ENCODE data around the gene LMNTD1. TPM values are rescaled to one million over a fixed set of nuclear protein-coding genes. Genes with fewer than 3 reads are reported as not detected.
"Not testable (repeated sequence)": the region's sequence is repeated elsewhere in the genome, so short reads cannot be mapped to it uniquely, and the experiment has no call there.

Gene LMNTD1
- total RNA-seq, 1 donor, result not detected

GRCh38 chr12:25494926-25495325 is 58.2 kb downstream of the LMNTD1 start:
- no peak for DNase-seq (ENCODE audit: low read depth in 2 of 3, low spot score in 2 of 3)

- no peak for DNase-seq (ENCODE audit: low read depth in 2 of 3, low spot score in 2 of 3)
These were observed 59.4 kb downstream of the LMNTD1 start for GRCh38 chr12:25493682-25494081.

GRCh38 chr12:25491396-25492325 is 61.4 kb downstream of the LMNTD1 start:
- no peak for DNase-seq (ENCODE audit: low read depth in 2 of 3, low spot score in 2 of 3)

- DNase-seq (ENCODE audit: low read depth in 2 of 3, low spot score in 2 of 3), result not testable (repeated sequence)
These were observed 63.9 kb downstream of the LMNTD1 start for GRCh38 chr12:25488956-25489870.

GRCh38 chr12:25482625-25483024 is 70.5 kb downstream of the LMNTD1 start:
- peak in 1 of 3 donors; percentile 15 for DNase-seq (ENCODE audit: low read depth in 2 of 3, low spot score in 2 of 3)

GRCh38 chr12:25480145-25480544 is 72.9 kb downstream of the LMNTD1 start:
- DNase-seq (ENCODE audit: low read depth in 2 of 3, low spot score in 2 of 3), result no peak

GRCh38 chr12:25477217-25477616 is 75.9 kb downstream of the LMNTD1 start:
- no peak for DNase-seq (ENCODE audit: low read depth in 2 of 3, low spot score in 2 of 3)

GRCh38 chr12:25472453-25472852 is 80.6 kb downstream of the LMNTD1 start:
- DNase-seq (ENCODE audit: low read depth in 2 of 3, low spot score in 2 of 3), result no peak

GRCh38 chr12:25469861-25470260 is 83.2 kb downstream of the LMNTD1 start:
- no peak for DNase-seq (ENCODE audit: low read depth in 2 of 3, low spot score in 2 of 3)

GRCh38 chr12:25469368-25469767 is 83.7 kb downstream of the LMNTD1 start:
- no peak for DNase-seq (ENCODE audit: low read depth in 2 of 3, low spot score in 2 of 3)

GRCh38 chr12:25463521-25463920 is 89.6 kb downstream of the LMNTD1 start:
- DNase-seq (ENCODE audit: low read depth in 2 of 3, low spot score in 2 of 3), result no peak

GRCh38 chr12:25463005-25463404 is 90.1 kb downstream of the LMNTD1 start:
- DNase-seq (ENCODE audit: low read depth in 2 of 3, low spot score in 2 of 3), result no peak

GRCh38 chr12:25459541-25459951 is 93.5 kb downstream of the LMNTD1 start:
- peak in 1 of 3 donors; percentile 46 for DNase-seq (ENCODE audit: low read depth in 2 of 3, low spot score in 2 of 3)

- DNase-seq (ENCODE audit: low read depth in 2 of 3, low spot score in 2 of 3), result no peak
These were observed 95.0 kb downstream of the LMNTD1 start for GRCh38 chr12:25458047-25458552.

GRCh38 chr12:25456474-25456873 is 96.6 kb downstream of the LMNTD1 start:
- no peak for DNase-seq (ENCODE audit: low read depth in 2 of 3, low spot score in 2 of 3)

- DNase-seq (ENCODE audit: low read depth in 2 of 3, low spot score in 2 of 3), result no peak
These were observed 97.4 kb downstream of the LMNTD1 start for GRCh38 chr12:25455696-25456095.

- DNase-seq (ENCODE audit: low read depth in 2 of 3, low spot score in 2 of 3), result no peak
These were observed 104.1 kb downstream of the LMNTD1 start for GRCh38 chr12:25449007-25449406.

- no peak for DNase-seq (ENCODE audit: low read depth in 2 of 3, low spot score in 2 of 3)
These were observed 106.0 kb downstream of the LMNTD1 start for GRCh38 chr12:25447046-25447445.

GRCh38 chr12:25438638-25439037 is 114.4 kb downstream of the LMNTD1 start:
- no peak for DNase-seq (ENCODE audit: low read depth in 2 of 3, low spot score in 2 of 3)

GRCh38 chr12:25436206-25437030 is 116.7 kb downstream of the LMNTD1 start:
- DNase-seq (ENCODE audit: low read depth in 2 of 3, low spot score in 2 of 3), result peak; percentile 11 to 91 (median 67)

Data from hematopoietic multipotent progenitor cell (in vitro differentiated cells).